ENCODE data around the gene PPP1R14C.
A peak's percentile ranks its signal among the peaks of the same experiment; 100 is the strongest.

Gene PPP1R14C

DNA sequence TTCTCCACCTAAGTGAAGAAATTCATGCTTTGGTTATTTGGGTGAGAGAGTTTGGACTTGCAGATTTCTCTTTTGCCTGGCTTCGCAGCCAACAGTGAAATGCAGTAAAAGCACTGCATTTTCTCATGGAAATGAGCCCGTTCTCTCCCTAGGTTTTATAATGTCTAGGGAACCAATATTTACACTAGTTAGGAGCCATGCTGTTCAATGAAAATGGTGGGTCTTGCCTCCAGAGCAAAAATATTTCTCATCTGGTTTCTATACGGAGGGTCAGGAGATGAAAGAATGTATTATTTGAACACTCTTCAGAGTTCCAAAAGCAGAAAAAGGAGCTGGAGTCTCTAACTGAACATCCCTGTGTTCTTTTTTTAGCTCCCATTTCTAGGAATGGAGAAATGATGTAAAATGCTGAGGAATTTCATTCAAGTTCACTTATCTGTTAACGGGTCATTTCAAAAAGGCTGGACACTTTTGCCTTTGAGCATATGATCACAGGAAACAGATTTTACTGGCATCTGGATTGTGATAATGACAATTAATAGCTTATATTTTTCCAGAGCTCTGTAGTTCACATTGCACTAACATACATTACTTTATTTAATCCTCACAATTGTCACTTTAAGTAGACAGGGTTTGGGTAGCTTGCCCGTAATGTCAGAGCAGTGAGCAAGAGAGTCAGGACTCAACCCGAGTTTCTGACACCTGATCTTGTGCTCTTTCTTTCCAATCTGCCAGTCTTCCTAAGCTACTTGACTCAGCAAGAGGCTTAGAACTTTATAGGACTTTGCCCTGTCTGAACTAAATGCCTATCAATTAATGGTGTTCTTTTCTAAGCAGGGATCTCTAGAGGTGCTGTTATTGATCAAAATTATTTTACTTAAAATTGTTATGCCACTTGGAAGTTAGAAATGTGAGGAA is 78.0 kb downstream of the PPP1R14C start:
- no peaks in the 10 kb centered on the region for H3K36me3 ChIP-seq (ENCODE audit: control insufficient read depth, insufficient read depth, low read length)
- H3K4me1 ChIP-seq (ENCODE audit: control insufficient read depth, insufficient read depth, low read length, poor library complexity, severe bottlenecking): no peaks in the 10 kb centered on the region
- 83 to 85% methylated on average over 2 to 3 of the region's 6 CpGs for WGBS, 2 experiments (ENCODE audit: insufficient coverage in 2 of 2)
- no peak overlapping the region for H3K27ac ChIP-seq (ENCODE audit: low read depth, low read length, severe bottlenecking)
- no peak overlapping the region for H3K4me3 ChIP-seq (ENCODE audit: extremely low read depth, insufficient read depth, low read length, poor library complexity, severe bottlenecking)
- H3K9me3 ChIP-seq (ENCODE audit: control insufficient read depth, low read length): no peaks in the 10 kb centered on the region

DNA sequence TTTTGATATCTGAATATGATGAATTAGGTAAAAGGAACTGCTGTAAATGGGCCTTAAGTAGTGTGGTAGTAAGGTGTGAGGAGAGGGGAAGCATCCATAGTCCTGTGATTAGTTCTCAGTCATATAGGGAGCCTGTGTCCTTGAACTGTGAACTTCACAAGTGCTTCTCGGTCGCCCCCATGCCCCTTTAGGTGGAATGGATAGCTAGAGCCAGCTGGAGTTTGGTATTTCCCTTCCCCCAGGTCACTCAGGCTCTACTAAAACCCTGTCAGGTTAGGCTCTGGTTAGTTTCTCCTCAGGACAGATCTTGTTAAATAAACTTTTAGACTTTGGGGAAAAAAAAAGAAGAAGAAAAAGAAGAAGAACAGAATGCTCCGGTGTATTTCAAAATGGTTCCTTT is 82.0 kb downstream of the PPP1R14C start:
- H3K4me3 ChIP-seq (ENCODE audit: extremely low read depth, insufficient read depth, low read length, poor library complexity, severe bottlenecking): no peak overlapping the region
- H3K9me3 ChIP-seq (ENCODE audit: control insufficient read depth, low read length): no peaks in the 10 kb centered on the region
- H3K36me3 ChIP-seq (ENCODE audit: control insufficient read depth, insufficient read depth, low read length): no peaks in the 10 kb centered on the region
- 62 to 80% methylated on average over 3 of the region's 3 CpGs for WGBS, 2 experiments (ENCODE audit: insufficient coverage in 2 of 2)
- no peak overlapping the region for H3K27ac ChIP-seq (ENCODE audit: low read depth, low read length, severe bottlenecking)
- H3K4me1 ChIP-seq (ENCODE audit: control insufficient read depth, insufficient read depth, low read length, poor library complexity, severe bottlenecking): peaks cover 6% of the 10 kb centered on the region

DNA sequence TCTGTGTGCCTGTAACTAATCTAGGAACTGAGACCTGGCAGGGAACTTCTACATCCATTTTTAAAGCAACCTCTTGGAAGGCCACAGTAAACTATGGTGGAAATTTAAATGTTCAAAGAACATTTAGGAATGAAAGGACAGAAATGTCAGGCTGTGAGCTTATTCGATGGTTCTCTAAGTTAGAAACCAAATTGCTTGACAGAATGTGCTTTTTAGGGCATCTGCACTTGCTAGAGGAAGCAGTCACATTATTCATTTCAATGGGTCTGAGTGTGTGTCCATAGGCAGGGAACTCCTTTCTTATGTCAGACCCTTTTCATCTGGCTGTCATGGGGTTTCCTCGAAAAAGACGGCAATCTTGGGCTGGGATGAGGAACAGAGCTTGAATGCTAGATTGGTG is 84.4 kb downstream of the PPP1R14C start:
- Histone ChIP-seq H3K4me3 (ENCODE audit: extremely low read depth, insufficient read depth, low read length, poor library complexity, severe bottlenecking) (no peak overlapping the region), H3K4me1 (ENCODE audit: control insufficient read depth, insufficient read depth, low read length, poor library complexity, severe bottlenecking) (peaks cover 19% of the 10 kb centered on the region), H3K36me3 (ENCODE audit: control insufficient read depth, insufficient read depth, low read length) (no peaks in the 10 kb centered on the region), H3K9me3 (ENCODE audit: control insufficient read depth, low read length) (no peaks in the 10 kb centered on the region), H3K27ac (ENCODE audit: low read depth, low read length, severe bottlenecking) (no peak overlapping the region)
- 58 to 75% methylated on average over 3 of the region's 3 CpGs for WGBS, 2 experiments (ENCODE audit: insufficient coverage in 2 of 2)

DNA sequence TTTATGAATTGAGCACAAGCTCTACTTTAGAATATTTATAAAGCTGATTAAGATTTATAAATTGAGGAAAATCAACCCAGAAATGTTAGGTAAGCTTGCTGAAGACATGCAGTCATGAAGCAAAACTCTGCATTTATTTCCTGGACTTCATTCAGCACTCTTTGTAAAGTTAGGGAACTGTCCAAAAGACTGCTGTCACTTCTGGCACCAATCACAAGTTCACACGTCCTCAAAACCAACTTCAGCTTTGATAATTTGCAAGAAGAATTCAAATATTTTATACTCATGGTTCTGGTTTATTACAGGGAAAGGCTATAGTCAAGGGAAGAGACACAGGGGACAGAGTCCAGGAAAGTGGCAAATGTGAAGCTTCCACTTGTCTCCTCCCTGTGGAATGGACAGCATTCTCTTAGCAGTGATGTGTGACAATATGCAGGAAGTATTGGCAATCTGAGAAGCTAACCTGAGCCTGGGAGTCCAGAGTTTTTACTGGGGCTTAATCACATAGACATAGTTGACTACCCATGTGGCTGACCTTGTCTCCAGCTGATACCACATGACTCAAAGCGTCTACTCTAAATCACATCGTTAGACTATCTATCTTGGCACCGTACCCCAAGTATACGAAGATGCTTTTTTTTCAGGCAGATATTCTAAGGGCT is 85.4 kb downstream of the PPP1R14C start:
- H3K27ac ChIP-seq (ENCODE audit: low read depth, low read length, severe bottlenecking): no peak overlapping the region
- peaks cover 19% of the 10 kb centered on the region for H3K4me1 ChIP-seq (ENCODE audit: control insufficient read depth, insufficient read depth, low read length, poor library complexity, severe bottlenecking)
- no peak overlapping the region for H3K4me3 ChIP-seq (ENCODE audit: extremely low read depth, insufficient read depth, low read length, poor library complexity, severe bottlenecking)
- no peaks in the 10 kb centered on the region for H3K36me3 ChIP-seq (ENCODE audit: control insufficient read depth, insufficient read depth, low read length)
- H3K9me3 ChIP-seq (ENCODE audit: control insufficient read depth, low read length): no peaks in the 10 kb centered on the region
- 92 to 100% methylated on average over 2 of the region's 5 CpGs for WGBS, 2 experiments (ENCODE audit: insufficient coverage in 2 of 2)

DNA sequence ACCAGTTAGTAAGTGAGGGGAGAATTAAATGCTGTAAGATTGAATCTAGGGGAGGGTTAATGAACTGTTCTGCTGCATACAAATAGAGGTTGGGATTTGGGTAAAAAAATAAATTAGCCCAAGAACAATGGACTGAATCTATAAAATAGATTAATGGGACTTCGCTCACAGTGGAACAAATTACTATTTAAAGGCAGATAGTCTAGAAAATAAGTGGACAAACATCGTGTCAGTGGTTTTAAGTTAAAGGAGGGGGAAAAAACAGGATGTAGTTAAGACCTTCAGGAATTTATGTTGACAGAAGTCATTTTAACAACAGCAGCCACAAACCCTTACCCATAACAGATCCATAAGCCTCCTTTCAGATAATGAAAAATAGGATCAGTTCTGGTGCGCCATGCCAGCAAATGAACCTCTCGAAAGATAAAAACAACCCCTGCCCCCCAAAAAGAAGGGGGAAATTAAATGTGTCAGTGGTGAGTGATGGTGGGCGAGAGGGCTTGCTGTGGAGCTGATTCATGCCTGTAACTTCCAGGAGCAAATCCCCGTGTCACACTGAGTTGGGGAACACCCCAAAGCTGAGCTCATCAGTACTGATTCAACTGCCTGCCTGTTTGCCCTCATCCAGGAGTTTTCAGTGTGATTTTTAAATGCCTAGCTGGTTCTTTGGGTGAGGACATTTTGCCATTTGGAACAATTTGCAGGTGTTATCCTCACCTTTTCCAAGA is 86.8 kb downstream of the PPP1R14C start:
- Histone ChIP-seq H3K4me3 (ENCODE audit: extremely low read depth, insufficient read depth, low read length, poor library complexity, severe bottlenecking) (no peak overlapping the region), H3K36me3 (ENCODE audit: control insufficient read depth, insufficient read depth, low read length) (no peaks in the 10 kb centered on the region), H3K27ac (ENCODE audit: low read depth, low read length, severe bottlenecking) (peak overlapping the region; percentile 59), H3K4me1 (ENCODE audit: control insufficient read depth, insufficient read depth, low read length, poor library complexity, severe bottlenecking) (peaks cover 19% of the 10 kb centered on the region), H3K9me3 (ENCODE audit: control insufficient read depth, low read length) (no peaks in the 10 kb centered on the region)
- WGBS, 2 experiments (ENCODE audit: insufficient coverage in 2 of 2): 56 to 60% methylated on average over 2 to 3 of the region's 6 CpGs

DNA sequence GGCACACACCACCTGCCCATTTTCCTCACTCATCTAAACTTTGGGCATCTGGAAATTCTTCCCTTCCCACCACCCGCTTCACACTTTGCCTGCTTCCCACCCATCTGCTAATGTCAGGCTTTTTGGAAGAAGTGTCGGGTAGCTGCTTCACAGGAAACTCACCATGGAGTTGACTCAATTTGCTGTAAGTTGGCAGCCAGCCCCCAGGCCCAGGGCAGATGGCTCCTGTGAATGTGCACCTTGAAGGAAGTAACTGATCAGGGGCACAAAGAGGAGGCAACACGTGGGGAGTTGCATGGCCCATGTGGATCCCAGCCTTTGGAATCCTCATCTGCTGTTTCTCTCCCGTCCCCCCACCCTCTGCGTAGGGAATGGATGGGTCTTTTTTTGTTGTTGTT is 87.3 kb downstream of the PPP1R14C start:
- H3K4me1 ChIP-seq (ENCODE audit: control insufficient read depth, insufficient read depth, low read length, poor library complexity, severe bottlenecking): peaks cover 19% of the 10 kb centered on the region
- no peaks in the 10 kb centered on the region for H3K9me3 ChIP-seq (ENCODE audit: control insufficient read depth, low read length)
- WGBS, 2 experiments (ENCODE audit: insufficient coverage in 2 of 2): 62 to 69% methylated on average over 3 of the region's 5 CpGs
- no peaks in the 10 kb centered on the region for H3K36me3 ChIP-seq (ENCODE audit: control insufficient read depth, insufficient read depth, low read length)
- no peak overlapping the region for H3K27ac ChIP-seq (ENCODE audit: low read depth, low read length, severe bottlenecking)
- no peak overlapping the region for H3K4me3 ChIP-seq (ENCODE audit: extremely low read depth, insufficient read depth, low read length, poor library complexity, severe bottlenecking)

DNA sequence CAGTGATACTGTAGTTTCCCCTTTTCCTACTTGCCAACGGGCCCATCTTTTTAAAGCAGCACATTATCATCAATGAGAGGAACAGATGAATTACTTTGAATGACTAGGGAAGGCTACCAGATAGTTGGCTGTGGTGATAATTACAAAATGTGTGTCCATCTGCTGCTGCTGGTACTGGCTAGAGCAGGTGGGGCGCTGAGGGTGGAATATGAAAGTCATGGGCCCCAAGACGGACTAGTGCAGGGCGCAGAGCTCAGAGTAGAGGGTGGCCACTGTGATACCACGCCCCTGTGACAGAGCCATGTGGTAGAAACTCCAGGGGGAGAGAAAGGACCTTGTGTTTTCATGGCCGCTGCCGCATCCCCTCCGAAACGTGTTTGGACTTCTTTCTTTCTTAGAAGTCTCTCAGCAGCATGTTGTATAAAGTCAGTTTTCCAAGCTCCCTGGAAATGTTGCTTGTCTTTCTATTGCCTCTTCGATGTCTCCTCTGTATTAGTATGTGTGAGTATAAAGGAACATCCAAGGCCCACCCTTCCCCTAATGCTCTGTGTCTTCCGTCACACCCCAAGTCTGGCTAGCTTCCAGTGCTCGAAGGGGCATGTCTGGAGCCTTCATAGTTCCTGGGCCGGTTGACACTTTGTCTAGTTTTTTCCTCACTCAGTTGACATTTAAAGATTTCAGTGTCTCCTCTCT is 88.1 kb downstream of the PPP1R14C start:
- Histone ChIP-seq H3K27ac (ENCODE audit: low read depth, low read length, severe bottlenecking) (no peak overlapping the region), H3K4me1 (ENCODE audit: control insufficient read depth, insufficient read depth, low read length, poor library complexity, severe bottlenecking) (peaks cover 19% of the 10 kb centered on the region), H3K36me3 (ENCODE audit: control insufficient read depth, insufficient read depth, low read length) (no peaks in the 10 kb centered on the region), H3K9me3 (ENCODE audit: control insufficient read depth, low read length) (no peaks in the 10 kb centered on the region), H3K4me3 (ENCODE audit: extremely low read depth, insufficient read depth, low read length, poor library complexity, severe bottlenecking) (no peak overlapping the region)
- whole genome bisulfite sequencing, 2 experiments (ENCODE audit: insufficient coverage in 2 of 2): 93% methylated on average over 9 to 11 of the region's 13 CpGs

DNA sequence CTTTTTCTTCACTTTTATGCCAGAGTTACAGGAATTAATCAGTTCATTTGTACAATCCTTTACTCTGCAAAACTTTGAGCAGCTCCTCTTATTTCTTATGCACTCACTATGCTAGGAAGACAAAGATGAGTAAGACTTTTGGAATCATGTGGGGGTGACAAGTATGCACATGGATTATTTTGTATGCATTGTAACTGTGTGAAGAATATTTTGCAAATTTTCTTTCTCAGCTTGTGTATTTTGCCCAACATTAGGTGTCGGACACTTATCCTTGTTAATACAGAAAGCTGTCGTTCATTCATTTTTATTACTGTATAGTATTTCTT is 88.6 kb downstream of the PPP1R14C start:
- peaks cover 19% of the 10 kb centered on the region for H3K4me1 ChIP-seq (ENCODE audit: control insufficient read depth, insufficient read depth, low read length, poor library complexity, severe bottlenecking)
- H3K27ac ChIP-seq (ENCODE audit: low read depth, low read length, severe bottlenecking): no peak overlapping the region
- no peaks in the 10 kb centered on the region for H3K36me3 ChIP-seq (ENCODE audit: control insufficient read depth, insufficient read depth, low read length)
- H3K9me3 ChIP-seq (ENCODE audit: control insufficient read depth, low read length): no peaks in the 10 kb centered on the region
- no peak overlapping the region for H3K4me3 ChIP-seq (ENCODE audit: extremely low read depth, insufficient read depth, low read length, poor library complexity, severe bottlenecking)
- WGBS, 2 experiments (ENCODE audit: insufficient coverage in 2 of 2): no CpG with 5 or more reads among the region's 2 CpGs

DNA sequence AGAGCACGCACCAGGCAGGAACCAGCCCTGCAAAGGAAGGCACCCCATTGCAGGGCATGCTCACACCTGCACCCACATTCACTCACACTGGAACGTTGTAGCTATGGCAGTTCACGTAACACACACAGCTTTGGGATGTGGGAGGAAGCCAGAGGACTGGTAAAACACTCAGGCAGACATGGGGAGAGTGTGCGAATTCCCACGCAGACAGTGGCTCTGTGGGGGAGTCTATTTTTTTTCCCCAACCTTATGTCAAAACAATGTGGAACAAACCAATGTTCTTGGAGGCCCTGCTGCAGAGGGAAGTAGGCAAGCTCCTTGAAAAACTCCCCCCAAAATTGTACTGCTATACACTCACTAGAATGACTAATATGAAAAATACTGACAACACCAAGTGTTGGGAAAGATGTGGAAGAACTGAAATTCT is 91.0 kb downstream of the PPP1R14C start:
- H3K27ac ChIP-seq (ENCODE audit: low read depth, low read length, severe bottlenecking): no peak overlapping the region
- H3K9me3 ChIP-seq (ENCODE audit: control insufficient read depth, low read length): no peaks in the 10 kb centered on the region
- H3K4me3 ChIP-seq (ENCODE audit: extremely low read depth, insufficient read depth, low read length, poor library complexity, severe bottlenecking): no peak overlapping the region
- peaks cover 19% of the 10 kb centered on the region for H3K4me1 ChIP-seq (ENCODE audit: control insufficient read depth, insufficient read depth, low read length, poor library complexity, severe bottlenecking)
- no peaks in the 10 kb centered on the region for H3K36me3 ChIP-seq (ENCODE audit: control insufficient read depth, insufficient read depth, low read length)
- WGBS, 2 experiments (ENCODE audit: insufficient coverage in 2 of 2): 100% methylated on average over 2 of the region's 5 CpGs; no CpG with 5 or more reads in 1 of the 2 experiments

DNA sequence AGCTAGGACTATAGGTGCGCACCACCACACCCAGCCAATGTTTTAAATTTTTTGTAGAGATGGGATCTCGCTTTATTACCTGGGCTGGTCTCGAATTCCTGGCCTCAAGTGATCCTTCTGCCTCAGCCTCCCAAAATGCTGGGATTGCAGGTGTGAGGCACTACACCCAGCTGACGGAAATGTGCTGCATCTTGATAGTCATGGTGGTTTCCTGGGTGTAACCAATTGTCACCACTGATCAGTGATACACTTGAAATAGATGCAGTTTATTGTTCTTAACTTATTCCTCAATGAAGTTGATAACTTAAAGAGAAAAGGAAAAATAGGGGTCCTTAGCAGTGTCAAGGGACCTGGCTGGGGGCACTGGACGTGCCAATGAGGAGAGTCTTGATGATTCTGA is 92.4 kb downstream of the PPP1R14C start:
- 91 to 92% methylated on average over 3 to 5 of the region's 5 CpGs for WGBS, 2 experiments (ENCODE audit: insufficient coverage in 2 of 2)
- Histone ChIP-seq H3K27ac (ENCODE audit: low read depth, low read length, severe bottlenecking) (no peak overlapping the region), H3K4me3 (ENCODE audit: extremely low read depth, insufficient read depth, low read length, poor library complexity, severe bottlenecking) (no peak overlapping the region), H3K9me3 (ENCODE audit: control insufficient read depth, low read length) (no peaks in the 10 kb centered on the region), H3K36me3 (ENCODE audit: control insufficient read depth, insufficient read depth, low read length) (no peaks in the 10 kb centered on the region), H3K4me1 (ENCODE audit: control insufficient read depth, insufficient read depth, low read length, poor library complexity, severe bottlenecking) (peaks cover 9% of the 10 kb centered on the region)
